Measurements from ENCODE around the gene SDR42E2.
"Not testable (repeated sequence)": the region's sequence is repeated elsewhere in the genome, so short reads cannot be mapped to it uniquely, and the experiment has no call there.

The SDR42E2 gene

DNA sequence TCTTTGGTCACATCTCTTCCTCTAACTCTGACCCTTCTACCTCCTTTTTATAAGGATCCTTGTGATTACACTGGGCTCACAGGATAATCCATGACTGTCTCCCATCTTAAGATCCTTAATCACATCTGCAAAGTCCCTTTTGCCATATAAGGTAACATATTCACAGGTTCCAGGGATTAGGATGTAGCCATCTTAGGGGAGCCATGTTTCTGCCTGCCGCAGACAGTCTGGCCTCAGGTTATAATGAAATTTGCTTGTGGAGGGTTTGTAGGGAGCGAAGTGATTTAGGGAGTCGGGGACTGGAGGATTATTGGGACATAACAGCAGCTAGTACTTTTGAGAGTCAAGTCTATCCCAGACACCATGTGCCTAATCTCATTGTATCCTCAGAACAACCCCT is 51.5 kb downstream of the SDR42E2 start:
- no peak for DNase-seq (ENCODE audit: low read depth)
- H3K4me3 ChIP-seq (ENCODE audit: low read length): no peak overlapping the region
- TF ChIP-seq CTCF (IDR thresholded peaks at IDR 0.05; ENCODE audit: insufficient read depth, low read depth, low read length, missing control alignments): no peak

DNA sequence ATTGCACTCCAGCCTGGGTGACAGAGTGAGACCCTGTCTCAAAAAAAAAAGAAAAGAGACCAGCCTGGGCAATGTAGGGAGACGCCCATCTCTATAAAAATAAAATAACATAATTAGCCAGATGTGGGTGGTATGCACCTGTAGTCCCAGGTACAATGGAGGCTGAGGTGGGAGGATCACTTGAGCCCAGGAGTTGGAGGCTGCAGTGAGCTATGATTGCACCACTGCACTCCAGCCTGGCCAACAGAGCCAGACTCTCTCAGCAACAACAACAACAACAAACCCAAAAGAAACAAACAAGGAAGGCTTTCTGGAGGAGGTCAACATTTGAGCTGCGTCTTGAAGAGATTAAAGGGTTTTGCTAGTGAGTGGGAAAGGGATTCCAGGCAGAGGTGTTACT is 52.1 kb downstream of the SDR42E2 start:
- no peak for TF ChIP-seq CTCF (IDR thresholded peaks at IDR 0.05; ENCODE audit: insufficient read depth, low read depth, low read length, missing control alignments)
- no peak for DNase-seq (ENCODE audit: low read depth)

DNA sequence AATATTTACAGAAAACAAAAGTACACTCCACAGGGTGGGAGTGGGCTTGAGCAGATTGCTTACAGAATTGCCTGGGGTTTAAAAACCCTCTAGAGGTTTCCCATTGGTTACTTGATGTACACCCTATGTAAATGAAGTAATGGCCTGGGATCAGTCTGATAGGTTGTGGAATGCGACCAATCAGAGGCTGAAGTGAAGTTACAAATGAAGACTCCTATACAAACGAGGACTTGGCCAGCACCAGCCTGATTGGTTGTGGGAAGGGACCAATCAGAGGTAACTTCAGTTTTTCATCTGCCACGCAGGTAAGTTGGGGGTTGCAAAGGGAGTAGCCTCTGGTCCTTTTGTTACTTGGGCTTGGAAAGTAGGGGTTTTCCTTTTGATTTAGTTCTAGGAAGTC is 52.6 kb downstream of the SDR42E2 start:
- no peak overlapping the region for H3K4me3 ChIP-seq (ENCODE audit: low read length)
- no peak for DNase-seq (ENCODE audit: low read depth)
- TF ChIP-seq CTCF (IDR thresholded peaks at IDR 0.05; ENCODE audit: insufficient read depth, low read depth, low read length, missing control alignments): no peak

More for the DNA sequence above, 52.1 kb downstream of the SDR42E2 start:
- no peak overlapping the region for H3K4me3 ChIP-seq (ENCODE audit: low read length)

GRCh38 chr16:22216191-22216831 is 54.0 kb downstream of the SDR42E2 start:
- no peak for DNase-seq (ENCODE audit: low read depth)
- TF ChIP-seq CTCF (IDR thresholded peaks at IDR 0.05; ENCODE audit: insufficient read depth, low read depth, low read length, missing control alignments): no peak
- no peak overlapping the region for H3K4me3 ChIP-seq (ENCODE audit: low read length)

- not testable (repeated sequence) for H3K4me3 ChIP-seq (ENCODE audit: low read length)
Observed at GRCh38 chr16:22216832-22217225, 54.5 kb downstream of the SDR42E2 start.

GRCh38 chr16:22217890-22218730 is 55.8 kb downstream of the SDR42E2 start:
- no peak overlapping the region for H3K4me3 ChIP-seq (ENCODE audit: low read length)
- no peak for TF ChIP-seq CTCF (IDR thresholded peaks at IDR 0.05; ENCODE audit: insufficient read depth, low read depth, low read length, missing control alignments)
- DNase-seq (ENCODE audit: low read depth): no peak

More at GRCh38 chr16:22216832-22217225, 54.5 kb downstream of the SDR42E2 start:
- not testable (repeated sequence) for DNase-seq (ENCODE audit: low read depth)

GRCh38 chr16:22219389-22220068 is 57.2 kb downstream of the SDR42E2 start:
- H3K4me3 ChIP-seq (ENCODE audit: low read length): no peak overlapping the region
- TF ChIP-seq CTCF (IDR thresholded peaks at IDR 0.05; ENCODE audit: insufficient read depth, low read depth, low read length, missing control alignments): no peak
- DNase-seq (ENCODE audit: low read depth): no peak
